ENCODE data around the gene PDE11A. TPM values are rescaled to one million over a fixed set of nuclear protein-coding genes. Genes with fewer than 3 reads are reported as not detected.

The PDE11A gene
- total RNA-seq, 1 donor from 2014 or later, result 0.75 TPM

DNA sequence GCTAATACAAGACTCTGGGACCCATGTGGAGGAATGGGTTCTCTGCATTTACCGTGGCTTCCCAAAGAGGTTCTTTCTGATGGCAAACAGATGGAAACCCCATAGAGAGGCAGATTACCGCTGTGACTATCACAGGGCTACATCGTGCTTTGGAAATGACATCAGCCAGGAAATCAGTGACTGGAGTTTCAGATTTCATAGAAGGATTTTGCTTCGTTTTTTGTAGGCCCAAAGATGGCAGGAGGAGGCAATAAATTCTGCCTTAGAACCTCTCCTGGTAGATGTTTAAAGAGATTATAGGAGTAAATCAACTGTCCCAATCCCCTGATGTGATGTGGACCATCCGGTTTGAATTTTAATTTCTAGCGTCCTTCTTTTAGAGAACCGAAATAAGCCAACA, 465.9 kb downstream of the PDE11A start:
- DNase-seq (ENCODE audit: low spot score in 2 of 2), result no peak
- Histone ChIP-seq H3K9me3 (no peaks in the 10 kb centered on the region), H3K27ac (no peak overlapping the region), H3K4me3 (no peak overlapping the region), H3K27me3 (no peaks in the 10 kb centered on the region), H3K4me1 (no peaks in the 10 kb centered on the region), H3K36me3 (no peaks in the 10 kb centered on the region)
- TF ChIP-seq, protein P1, sequence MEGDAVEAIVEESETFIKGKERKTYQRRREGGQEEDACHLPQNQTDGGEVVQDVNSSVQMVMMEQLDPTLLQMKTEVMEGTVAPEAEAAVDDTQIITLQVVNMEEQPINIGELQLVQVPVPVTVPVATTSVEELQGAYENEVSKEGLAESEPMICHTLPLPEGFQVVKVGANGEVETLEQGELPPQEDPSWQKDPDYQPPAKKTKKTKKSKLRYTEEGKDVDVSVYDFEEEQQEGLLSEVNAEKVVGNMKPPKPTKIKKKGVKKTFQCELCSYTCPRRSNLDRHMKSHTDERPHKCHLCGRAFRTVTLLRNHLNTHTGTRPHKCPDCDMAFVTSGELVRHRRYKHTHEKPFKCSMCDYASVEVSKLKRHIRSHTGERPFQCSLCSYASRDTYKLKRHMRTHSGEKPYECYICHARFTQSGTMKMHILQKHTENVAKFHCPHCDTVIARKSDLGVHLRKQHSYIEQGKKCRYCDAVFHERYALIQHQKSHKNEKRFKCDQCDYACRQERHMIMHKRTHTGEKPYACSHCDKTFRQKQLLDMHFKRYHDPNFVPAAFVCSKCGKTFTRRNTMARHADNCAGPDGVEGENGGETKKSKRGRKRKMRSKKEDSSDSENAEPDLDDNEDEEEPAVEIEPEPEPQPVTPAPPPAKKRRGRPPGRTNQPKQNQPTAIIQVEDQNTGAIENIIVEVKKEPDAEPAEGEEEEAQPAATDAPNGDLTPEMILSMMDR (IDR thresholded peaks at IDR 0.05), result no peak
- intact Hi-C loops (cut with DNase I), result no loop called here

DNA sequence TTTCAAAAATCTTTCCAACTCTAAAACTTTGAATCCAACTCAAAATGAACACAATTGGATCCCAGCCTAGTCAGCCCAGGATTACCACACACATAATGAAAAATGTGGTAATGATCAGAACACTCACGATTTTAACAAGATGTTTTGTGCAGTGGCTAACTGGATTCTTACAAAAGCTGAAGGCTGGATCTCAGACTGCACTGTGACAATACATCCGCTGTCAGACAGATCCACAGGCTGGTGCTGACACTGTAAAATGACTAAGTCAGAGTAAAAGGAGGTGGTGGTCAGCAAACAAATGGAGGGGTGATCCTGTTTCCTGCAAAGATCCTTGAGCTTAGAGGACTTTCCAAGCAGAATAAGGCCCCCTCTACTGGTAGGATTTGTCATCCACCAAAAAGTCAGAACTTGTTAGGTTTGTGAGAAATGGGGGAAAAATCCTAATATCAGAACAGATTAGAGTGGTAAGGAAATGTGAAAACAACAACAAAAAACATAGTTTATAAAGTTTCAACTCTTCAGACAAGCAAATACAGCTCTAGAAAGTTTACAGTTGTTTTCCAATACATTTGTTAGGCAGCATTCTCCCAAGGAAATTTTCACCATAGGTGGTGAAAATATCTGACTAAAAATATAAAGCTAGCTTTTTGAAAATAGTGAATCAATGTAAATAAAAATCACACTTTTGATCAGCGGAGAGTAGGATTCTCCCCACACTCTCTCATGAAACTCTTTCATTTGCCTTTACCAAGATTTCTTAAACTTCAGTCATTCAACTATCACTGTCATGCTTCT, 468.1 kb downstream of the PDE11A start:
- no peaks in the 10 kb centered on the region for H3K27me3 ChIP-seq
- H3K9me3 ChIP-seq, result no peaks in the 10 kb centered on the region
- H3K27ac ChIP-seq, result no peak overlapping the region
- H3K4me3 ChIP-seq, result peak overlapping the region in 1 of 2 donors; percentile 23
- no peaks in the 10 kb centered on the region for H3K4me1 ChIP-seq
- DNase-seq (ENCODE audit: low spot score in 2 of 2), result no peak
- H3K36me3 ChIP-seq, result no peaks in the 10 kb centered on the region
- TF ChIP-seq, protein P1 (IDR thresholded peaks at IDR 0.05), result peak in 2 of 3 experiments; percentile 56 to 62
- intact Hi-C loops (cut with DNase I), result loop anchor here (5.0 kb wide), 1 partner anchor 267 kb away; no protein-coding TSS in a partner anchor

DNA sequence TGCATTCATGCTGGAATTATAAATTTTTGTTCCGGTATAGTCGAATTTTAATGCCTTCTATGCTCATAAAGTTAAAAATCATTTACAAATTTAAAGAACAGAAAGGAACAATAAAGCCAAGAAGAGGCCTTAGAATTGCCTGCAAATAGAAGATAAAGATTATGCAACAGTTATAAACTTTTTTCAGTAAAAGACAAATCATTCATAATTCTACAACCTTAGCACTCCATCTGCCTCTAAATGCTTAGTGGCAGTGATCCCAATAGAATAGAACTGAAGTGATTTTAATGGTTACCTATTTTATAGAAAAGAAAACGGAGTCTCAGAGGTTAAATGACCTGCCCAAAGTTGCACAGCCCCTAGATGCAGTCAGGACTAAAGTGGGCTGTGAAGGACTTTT, 468.8 kb downstream of the PDE11A start:
- Histone ChIP-seq H3K4me3 (no peak overlapping the region), H3K9me3 (no peaks in the 10 kb centered on the region), H3K36me3 (no peaks in the 10 kb centered on the region), H3K27ac (no peak overlapping the region), H3K27me3 (no peaks in the 10 kb centered on the region), H3K4me1 (no peaks in the 10 kb centered on the region)
- intact Hi-C loops (cut with DNase I), result loop anchor here (5.0 kb wide), 1 partner anchor 266 kb away; no protein-coding TSS in a partner anchor
- no peak for DNase-seq (ENCODE audit: low spot score in 2 of 2)
- TF ChIP-seq, protein P1 (IDR thresholded peaks at IDR 0.05), result no peak

DNA sequence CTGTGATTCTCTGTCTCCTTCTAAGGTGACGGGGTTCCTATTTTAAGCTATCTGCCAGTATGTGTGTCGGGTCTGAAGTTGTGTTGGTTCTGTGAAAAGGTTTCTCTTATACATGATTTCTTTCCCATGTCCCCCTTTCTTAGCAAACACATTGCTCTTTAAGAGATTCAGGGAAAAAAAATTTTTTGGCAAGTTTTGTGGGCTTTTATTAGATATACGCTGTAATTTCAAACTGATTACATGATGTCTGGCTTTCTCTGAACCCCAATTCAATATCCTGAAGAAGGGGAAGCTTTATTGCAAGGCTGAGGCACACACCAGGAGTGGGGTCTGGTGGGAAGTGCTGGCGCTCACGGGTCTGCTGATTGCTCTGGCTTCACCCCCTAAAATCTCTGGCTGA, 469.4 kb downstream of the PDE11A start:
- no peaks in the 10 kb centered on the region for H3K27me3 ChIP-seq
- TF ChIP-seq, protein P1 (IDR thresholded peaks at IDR 0.05), result no peak
- no peak for DNase-seq (ENCODE audit: low spot score in 2 of 2)
- no peak overlapping the region for H3K4me3 ChIP-seq
- H3K4me1 ChIP-seq, result no peaks in the 10 kb centered on the region
- no peak overlapping the region for H3K27ac ChIP-seq
- H3K36me3 ChIP-seq, result no peaks in the 10 kb centered on the region
- intact Hi-C loops (cut with DNase I), result loop anchor here (5.0 kb wide), 1 partner anchor 266 kb away; no protein-coding TSS in a partner anchor
- H3K9me3 ChIP-seq, result no peaks in the 10 kb centered on the region

DNA sequence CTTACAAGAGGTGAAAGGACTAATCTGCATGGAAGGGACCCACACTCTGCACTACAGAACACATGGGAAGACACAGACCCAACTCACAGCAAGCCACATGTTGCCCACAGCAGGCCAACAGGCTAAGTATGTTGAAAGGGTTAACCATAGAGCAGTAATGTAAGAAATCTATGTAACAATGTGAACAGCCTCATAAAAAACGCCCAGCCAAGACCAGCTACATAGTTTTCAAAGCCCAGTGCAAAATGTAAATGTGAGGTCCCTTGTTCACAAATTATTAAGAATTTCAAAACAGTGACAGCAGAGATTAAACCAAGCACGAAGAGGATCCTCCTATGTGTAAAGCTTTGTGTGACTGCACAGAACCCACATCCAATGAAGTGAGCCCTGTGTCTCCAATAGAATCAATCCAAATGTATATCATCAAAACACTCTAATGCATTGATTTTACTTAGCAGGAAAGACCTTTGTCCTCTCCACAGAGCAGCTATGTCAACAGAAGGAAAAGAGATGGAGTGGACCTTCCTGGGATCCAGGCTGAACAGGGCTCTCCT, 469.9 kb downstream of the PDE11A start:
- no peaks in the 10 kb centered on the region for H3K9me3 ChIP-seq
- no peaks in the 10 kb centered on the region for H3K27me3 ChIP-seq
- intact Hi-C loops (cut with DNase I), result loop anchor here (5.0 kb wide), 1 partner anchor 265 kb away; no protein-coding TSS in a partner anchor
- TF ChIP-seq, protein P1 (IDR thresholded peaks at IDR 0.05), result no peak
- H3K4me1 ChIP-seq, result peaks cover 0 to 2% of the 10 kb centered on the region in 2 donors
- no peak overlapping the region for H3K4me3 ChIP-seq
- H3K27ac ChIP-seq, result no peak overlapping the region
- DNase-seq (ENCODE audit: low spot score in 2 of 2), result no peak
- no peaks in the 10 kb centered on the region for H3K36me3 ChIP-seq
